Measurements from ENCODE around the gene CPSF4. TPM values are rescaled to one million over a fixed set of nuclear protein-coding genes. Genes with fewer than 3 reads are reported as not detected.
"Not testable (repeated sequence)": the region's sequence is repeated elsewhere in the genome, so short reads cannot be mapped to it uniquely, and the experiment has no call there.

Gene CPSF4
- total RNA-seq, 1 donor from 2014 or later: 18.9 TPM

DNA sequence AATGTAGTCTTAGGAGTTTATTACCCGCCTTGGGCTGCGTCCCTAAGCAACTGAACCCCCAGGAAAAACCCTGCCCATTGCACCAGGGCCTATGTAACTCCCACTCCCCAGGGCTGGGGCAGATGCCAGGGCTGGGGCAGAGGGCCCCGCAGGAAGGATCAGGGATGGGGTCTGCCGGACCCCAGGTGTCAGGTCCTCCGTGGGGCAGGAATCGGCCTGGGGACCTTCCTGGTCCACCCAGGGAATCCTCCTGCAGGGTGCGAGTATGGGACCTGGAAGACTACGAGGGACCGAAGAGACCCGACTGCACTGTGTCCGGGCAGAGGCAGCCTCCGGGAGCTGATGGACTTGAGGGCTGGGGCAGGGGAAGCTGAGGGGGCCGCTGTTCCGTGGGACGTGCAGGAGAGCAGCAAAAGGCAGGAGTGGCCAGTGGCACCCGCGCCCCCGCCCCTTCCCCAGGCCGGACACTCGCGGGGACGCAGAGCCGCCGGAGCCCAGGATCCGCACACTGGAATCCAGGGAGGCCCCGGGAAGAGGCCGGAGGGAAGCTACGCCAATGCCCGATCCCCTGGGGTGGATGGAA lies 29.7 kb downstream of the CPSF4 start:
- no peak for ATAC-seq
- intact Hi-C loops (cut with DNase I): no loop called here
- DNase-seq (ENCODE audit: missing footprints): no peak

GRCh38 chr7:99469381-99470065 lies 30.8 kb downstream of the CPSF4 start:
- intact Hi-C loops (cut with DNase I): no loop called here
- DNase-seq (ENCODE audit: missing footprints): no peak
- ATAC-seq: no peak

DNA sequence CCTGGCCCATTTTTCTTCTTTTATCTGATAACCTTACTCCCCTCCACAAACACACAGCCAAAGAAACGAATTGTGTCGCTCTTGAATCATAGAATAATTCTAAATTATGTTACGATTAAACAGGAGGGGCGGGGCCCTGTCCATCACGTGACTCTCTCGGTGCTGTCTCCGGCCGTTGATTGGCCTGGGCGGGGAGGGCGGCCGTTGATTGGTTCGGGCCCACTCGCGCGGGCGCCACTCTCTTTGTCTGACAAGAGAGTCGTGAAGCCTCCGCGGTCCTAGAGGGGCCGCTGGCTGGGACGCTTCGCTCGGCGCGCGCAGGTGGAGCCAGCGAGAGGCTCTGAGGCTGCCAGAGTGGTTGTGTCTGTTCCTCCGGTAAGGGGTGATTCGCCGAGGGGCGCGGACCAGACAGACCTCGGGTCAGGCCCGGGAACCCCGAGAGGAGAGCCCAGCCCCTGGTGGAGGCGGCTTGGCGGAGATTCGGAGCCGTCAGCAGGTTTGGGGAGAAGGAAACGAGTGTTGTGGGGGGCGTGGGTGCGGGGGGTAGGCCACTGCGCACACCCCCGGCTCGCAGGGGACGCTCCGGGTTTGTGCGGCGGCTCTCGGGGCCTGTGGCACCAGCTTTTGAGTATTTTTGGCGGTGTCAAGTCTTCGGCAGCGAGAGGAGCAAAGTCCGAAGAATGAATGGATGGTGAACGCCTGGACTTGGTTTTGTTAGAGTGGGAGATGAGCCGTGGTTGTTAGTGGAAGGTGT lies 34.0 kb downstream of the CPSF4 start, which contains the start of gene ZNF789:
TSS of gene ZNF789 (plus strand) at position 330 of the 754 bp plus-strand sequence. CDS start 3,567 bp downstream, outside the sequence.
- intact Hi-C loops (cut with DNase I): loop anchor here (2.0 kb wide), 1 partner anchor 32 kb away; the partner anchor contains the start of gene ZKSCAN5
- DNase-seq (ENCODE audit: missing footprints) (peak; percentile 100), ATAC-seq (peak; percentile 99)

DNA sequence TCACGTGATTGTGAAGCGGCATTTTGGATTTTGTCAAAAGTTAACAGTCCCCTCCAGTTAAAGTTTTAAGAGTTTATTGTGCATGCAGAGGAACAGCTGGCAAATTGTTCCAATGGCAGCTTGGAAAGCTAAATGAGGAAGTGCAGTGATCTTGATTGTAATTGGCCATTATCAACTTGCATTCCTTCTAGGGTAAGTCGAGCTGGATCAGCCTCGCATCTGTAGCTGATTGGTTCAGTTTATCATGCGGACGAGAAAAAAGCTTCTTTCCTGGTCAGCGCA lies 34.5 kb downstream of the CPSF4 start:
- no peak for ATAC-seq
- intact Hi-C loops (cut with DNase I): loop anchor here (2.0 kb wide), 1 partner anchor 32 kb away; the partner anchor contains the start of gene ZKSCAN5
- DNase-seq (ENCODE audit: missing footprints): no peak

DNA sequence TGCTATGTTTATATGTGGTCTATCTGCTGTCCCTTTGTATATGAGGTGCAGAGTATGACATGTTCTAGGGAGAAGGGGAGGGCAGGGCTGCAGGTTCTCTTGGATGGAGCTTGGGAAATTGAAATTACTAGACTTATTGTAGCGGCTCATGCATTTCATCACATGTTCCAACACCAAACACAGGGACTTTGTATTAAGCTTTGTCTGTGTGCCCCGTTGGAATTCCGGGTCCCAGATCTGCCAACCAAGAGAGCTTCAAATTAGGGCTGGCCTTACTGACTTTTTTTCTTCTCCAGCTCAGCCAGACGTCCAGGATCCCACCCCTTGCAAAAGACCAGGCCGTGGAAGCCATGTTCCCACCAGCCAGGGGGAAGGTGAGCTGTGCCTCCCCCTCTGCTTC lies 37.4 kb downstream of the CPSF4 start:
- DNase-seq (ENCODE audit: missing footprints) (no peak), ATAC-seq (no peak)
- intact Hi-C loops (cut with DNase I): no loop called here

DNA sequence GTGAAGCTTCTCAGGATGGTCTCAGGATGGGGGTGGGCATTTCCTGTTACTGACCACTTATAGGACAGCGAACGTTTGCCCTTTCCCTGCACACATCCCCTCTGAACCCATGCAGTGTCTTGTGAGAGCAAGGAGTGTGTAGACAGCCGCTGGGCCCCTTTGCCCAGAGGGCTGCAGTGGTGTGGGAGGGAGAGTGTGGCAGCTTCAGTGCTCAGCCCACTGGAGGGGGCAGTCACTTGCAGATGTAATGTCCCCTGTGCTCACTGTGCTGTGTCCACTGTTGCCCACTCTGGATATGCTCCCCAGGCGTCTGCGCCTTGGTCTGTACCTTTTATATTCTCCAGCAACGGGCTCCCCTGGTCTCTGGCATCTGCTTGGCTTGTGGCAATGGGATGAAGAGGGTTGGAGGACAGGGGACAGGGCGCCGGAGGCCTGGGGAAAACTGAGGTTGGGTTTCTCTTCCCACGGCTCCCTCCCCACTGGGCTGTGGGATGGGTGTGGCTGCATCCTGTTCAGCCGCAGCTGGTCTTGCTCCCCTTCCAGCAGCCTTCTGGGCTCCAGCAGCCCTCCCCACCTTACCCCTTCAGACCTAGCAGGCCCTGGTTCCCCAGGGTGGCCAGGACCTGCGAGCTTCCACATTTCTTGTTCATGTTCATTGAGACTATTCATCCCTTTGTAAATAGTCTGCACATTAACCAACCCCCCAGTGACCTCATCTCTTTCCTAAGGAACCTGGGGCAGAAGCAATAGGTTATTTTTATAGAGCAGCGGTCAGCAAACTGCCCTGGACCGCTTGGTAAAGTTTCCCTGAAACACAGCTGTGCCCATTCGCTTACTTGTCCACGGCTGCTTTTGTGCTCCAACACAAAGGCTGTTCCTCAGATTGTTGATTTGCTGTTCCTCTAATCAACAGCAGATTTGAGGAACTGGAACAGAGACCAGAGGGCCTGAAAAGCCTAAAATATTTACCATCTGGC lies 40.0 kb downstream of the CPSF4 start:
- DNase-seq (ENCODE audit: missing footprints) (no peak), ATAC-seq (peak; percentile 35)
- intact Hi-C loops (cut with DNase I): no loop called here

GRCh38 chr7:99485094-99485493 lies 46.4 kb downstream of the CPSF4 start:
- intact Hi-C loops (cut with DNase I): no loop called here
- ATAC-seq (no peak), DNase-seq (ENCODE audit: missing footprints) (no peak)

- ATAC-seq: no peak
- DNase-seq (ENCODE audit: missing footprints): no peak
- intact Hi-C loops (cut with DNase I): no loop called here
These were observed 50.5 kb downstream of the CPSF4 start for GRCh38 chr7:99489235-99489634.

GRCh38 chr7:99490878-99491277 lies 52.1 kb downstream of the CPSF4 start:
- intact Hi-C loops (cut with DNase I): no loop called here
- ATAC-seq (no peak), DNase-seq (ENCODE audit: missing footprints) (no peak)

- intact Hi-C loops (cut with DNase I): no loop called here
- DNase-seq (ENCODE audit: missing footprints) (no peak), ATAC-seq (no peak)
These were observed 55.1 kb downstream of the CPSF4 start for GRCh38 chr7:99493823-99494222.

DNA sequence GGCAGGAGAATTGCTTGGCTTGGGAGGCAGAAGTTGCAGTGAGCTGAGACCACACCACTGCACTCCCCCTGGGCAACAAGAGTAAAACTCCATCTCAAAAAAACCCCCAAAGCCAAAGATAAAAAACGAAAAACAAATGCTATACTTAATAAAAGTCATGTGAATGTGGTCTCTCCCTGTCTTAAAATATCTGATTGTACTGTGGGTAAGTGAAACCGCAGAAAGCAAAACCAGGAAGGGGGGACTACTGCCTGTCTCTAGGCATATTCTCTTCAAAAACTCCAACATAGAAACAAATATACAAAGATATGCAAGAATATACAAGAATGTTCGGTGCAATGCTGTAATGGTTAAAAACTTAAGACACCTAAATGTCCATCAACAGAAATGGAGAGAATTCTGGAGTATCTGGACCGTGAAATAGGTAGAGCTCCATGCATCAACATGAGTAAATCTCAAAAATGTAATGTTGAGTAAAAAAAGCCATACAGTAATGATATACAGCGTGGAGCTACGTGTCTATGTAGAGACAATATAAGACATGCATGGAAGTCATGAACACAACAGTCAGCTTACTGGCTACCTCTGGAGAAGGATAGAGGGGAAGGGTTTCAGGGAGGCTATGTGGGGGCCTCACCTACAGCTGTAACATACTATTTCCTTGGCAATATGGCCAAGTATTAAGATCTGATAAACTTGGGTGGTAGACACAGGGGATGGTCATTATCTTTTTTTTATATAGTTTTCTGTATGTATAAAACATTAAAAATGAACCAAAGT lies 59.2 kb downstream of the CPSF4 start:
- intact Hi-C loops (cut with DNase I): no loop called here
- DNase-seq (ENCODE audit: missing footprints): no peak
- ATAC-seq: no peak

DNA sequence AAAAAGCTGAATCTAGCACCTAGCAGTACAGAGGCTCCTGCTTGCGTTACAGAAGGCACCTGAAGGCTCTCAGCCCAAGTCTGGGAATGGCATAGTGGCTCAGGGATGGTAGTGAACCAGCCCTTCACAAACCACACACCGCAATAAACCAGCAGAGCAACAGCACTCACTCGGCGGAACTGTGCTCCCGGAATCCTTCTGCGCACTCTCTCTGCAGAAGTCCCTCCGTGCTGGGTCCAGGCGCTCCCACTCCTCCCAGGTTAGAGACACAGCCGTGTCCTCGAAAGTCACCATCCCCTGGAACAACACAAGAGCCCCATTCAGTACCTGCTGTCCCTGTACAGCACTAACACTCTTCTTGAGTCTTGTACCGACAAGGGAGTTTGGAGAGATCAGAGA lies 59.8 kb downstream of the CPSF4 start:
- intact Hi-C loops (cut with DNase I): no loop called here
- ATAC-seq (no peak), DNase-seq (ENCODE audit: missing footprints) (no peak)

GRCh38 chr7:99499371-99499720 lies 60.6 kb downstream of the CPSF4 start:
- intact Hi-C loops (cut with DNase I): no loop called here
- DNase-seq (ENCODE audit: missing footprints) (no peak), ATAC-seq (no peak)

DNA sequence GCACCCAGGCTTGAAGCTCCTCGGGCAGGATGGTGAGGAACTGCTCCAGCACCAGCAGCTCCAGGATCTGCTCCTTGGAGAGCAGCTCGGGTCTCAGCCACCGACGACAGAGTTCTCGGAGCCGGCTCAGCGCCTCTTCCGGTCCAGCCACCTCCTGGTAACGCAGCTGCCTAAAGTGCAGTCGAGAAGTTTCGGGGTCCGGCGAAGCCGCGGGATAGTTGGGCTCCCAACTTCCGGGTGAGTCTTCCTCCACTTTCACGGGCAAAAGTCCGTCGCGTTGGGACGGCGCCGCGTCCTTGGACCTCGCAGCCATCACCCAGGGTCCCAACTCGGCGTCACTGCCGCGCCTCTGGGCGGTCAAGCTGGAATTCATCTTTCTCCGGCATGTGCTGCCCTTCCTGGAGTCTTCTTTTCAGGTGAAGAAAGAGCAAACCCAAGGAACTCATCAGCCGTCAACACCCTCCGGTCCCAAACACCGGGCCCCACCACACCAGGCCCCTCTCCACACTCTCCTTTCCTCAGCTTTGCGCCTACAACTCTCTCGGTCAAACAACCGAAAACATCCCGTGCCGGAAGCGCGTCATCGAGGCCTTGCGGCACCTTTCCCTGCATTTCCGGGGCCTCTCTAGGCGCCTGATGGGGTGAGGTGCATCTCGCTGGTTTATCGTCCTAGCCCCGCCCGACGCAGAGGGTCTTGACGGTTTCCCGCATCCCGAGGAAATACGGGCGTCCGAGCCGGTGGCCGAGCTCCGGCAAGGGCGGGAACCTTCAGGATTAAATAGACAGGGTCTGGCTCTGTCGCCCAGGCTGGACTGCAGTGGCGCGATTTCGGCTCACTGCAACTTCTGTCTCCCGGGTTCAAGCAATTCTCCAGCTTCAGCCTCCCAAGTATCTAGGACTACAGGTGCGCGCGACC lies 61.2 kb downstream of the CPSF4 start, which contains the start of gene ZNF394:
TSS of gene ZNF394 (minus strand) at position 561 of the 916 bp plus-strand sequence. CDS start at position 373, 188 bp downstream.
- ATAC-seq: peak; percentile 58
- intact Hi-C loops (cut with DNase I): loop anchor here (5.0 kb wide), 1 partner anchor 52 kb away; the partner anchor contains the start of gene FAM200A

GRCh38 chr7:99500637-99501009 lies 61.9 kb downstream of the CPSF4 start:
- peak; percentile 62 for DNase-seq (ENCODE audit: missing footprints)
- intact Hi-C loops (cut with DNase I): loop anchor here (5.0 kb wide), 1 partner anchor 52 kb away; the partner anchor contains the start of gene FAM200A

More for the DNA sequence above, 61.2 kb downstream of the CPSF4 start, which contains the start of gene ZNF394:
- DNase-seq (ENCODE audit: missing footprints): peak; percentile 97

GRCh38 chr7:99501236-99501635 lies 62.5 kb downstream of the CPSF4 start:
- intact Hi-C loops (cut with DNase I): loop anchor here (5.0 kb wide), 1 partner anchor 51 kb away; the partner anchor contains the start of gene FAM200A
- ATAC-seq; DNase-seq (ENCODE audit: missing footprints): not testable (repeated sequence)

More at GRCh38 chr7:99500637-99501009, 61.9 kb downstream of the CPSF4 start:
- no peak for ATAC-seq

- no peak for DNase-seq (ENCODE audit: missing footprints)
- no peak for ATAC-seq
- intact Hi-C loops (cut with DNase I): loop anchor here (2.0 to 5.0 kb wide), 3 partner anchors 31 to 65 kb away; partner anchors contain the start of genes CPSF4, FAM200A, PTCD1 and ZNF789
These were observed 65.5 kb downstream of the CPSF4 start for GRCh38 chr7:99504281-99504602.

Measured in Right ventricle myocardium inferior (tissue), 1 donor.